HL-60 (cell line): ENCODE results near the gene CLTA.
"Not testable (repeated sequence)": the region's sequence is repeated elsewhere in the genome, so short reads cannot be mapped to it uniquely, and the experiment has no call there.

Experiments
- CTCF ChIP-seq: IDR thresholded peaks from one replicate; pipeline ENCODE4 v1.5.1; 2011; ENCODE audit warnings: low read length, control low read depth, inconsistent platforms; ENCODE audit not compliant: insufficient read depth
- GABPA ChIP-seq: IDR thresholded peaks from 2 replicates; pipeline ENCODE4 v1.6.1; 2012; ENCODE audit warnings: low read depth
- POLR2AphosphoS5 ChIP-seq: IDR thresholded peaks from 2 replicates; pipeline ENCODE4 v1.6.1; 2012; ENCODE audit warnings: low read depth
- REST ChIP-seq: IDR thresholded peaks from 2 replicates; pipeline ENCODE4 v1.6.1; 2012; ENCODE audit warnings: low read depth; ENCODE audit not compliant: insufficient replicate concordance
- SPI1 ChIP-seq: IDR thresholded peaks from 2 replicates; pipeline ENCODE4 v1.6.1; 2012; ENCODE audit warnings: low read depth, mild to moderate bottlenecking, borderline replicate concordance

GRCh38 chr9:36159509-36159908 lies 31.2 kb upstream of the CLTA start:
- not testable (repeated sequence) for TF ChIP-seq CTCF, REST, GABPA, SPI1, POLR2AphosphoS5
